C4-2B (cell line): Measurements from ENCODE around the gene PTRHD1.

Experiments used
- ZFX ChIP-seq: fragments of 450-650 bp; IDR thresholded peaks from 2 replicates; pipeline ENCODE4 v1.6.1; 2017
- TF ChIP-seq, protein P1 (sequence below): fragments of 450-650 bp; conservative IDR thresholded peaks from 2 replicates; pipeline ENCODE4 v1.5.1; 2017; ENCODE audit warnings: mild to moderate bottlenecking

DNA sequence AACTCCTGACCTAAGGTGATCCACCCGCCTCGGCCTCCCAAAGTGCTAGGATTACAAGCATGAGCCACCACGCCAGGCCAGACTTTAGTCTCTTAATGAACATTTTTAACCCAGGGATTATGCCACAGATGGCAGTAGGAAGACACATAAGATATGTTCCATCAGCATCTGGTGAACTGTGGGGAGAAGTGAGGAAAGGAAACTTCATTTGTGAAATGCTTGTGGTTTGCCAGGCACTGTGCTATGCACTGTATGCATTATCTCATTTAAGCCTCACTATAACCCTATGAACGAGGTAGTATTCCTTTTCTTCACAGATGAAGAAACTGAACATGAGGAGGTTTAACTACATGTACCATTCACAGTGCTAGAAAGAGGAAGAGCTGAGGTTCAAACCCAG is 29.3 kb downstream of the PTRHD1 start:
- TF ChIP-seq, protein P1, sequence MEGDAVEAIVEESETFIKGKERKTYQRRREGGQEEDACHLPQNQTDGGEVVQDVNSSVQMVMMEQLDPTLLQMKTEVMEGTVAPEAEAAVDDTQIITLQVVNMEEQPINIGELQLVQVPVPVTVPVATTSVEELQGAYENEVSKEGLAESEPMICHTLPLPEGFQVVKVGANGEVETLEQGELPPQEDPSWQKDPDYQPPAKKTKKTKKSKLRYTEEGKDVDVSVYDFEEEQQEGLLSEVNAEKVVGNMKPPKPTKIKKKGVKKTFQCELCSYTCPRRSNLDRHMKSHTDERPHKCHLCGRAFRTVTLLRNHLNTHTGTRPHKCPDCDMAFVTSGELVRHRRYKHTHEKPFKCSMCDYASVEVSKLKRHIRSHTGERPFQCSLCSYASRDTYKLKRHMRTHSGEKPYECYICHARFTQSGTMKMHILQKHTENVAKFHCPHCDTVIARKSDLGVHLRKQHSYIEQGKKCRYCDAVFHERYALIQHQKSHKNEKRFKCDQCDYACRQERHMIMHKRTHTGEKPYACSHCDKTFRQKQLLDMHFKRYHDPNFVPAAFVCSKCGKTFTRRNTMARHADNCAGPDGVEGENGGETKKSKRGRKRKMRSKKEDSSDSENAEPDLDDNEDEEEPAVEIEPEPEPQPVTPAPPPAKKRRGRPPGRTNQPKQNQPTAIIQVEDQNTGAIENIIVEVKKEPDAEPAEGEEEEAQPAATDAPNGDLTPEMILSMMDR = no peak
- no peak for TF ChIP-seq ZFX
